ENCODE data around the gene ZNF180.
"Not testable (repeated sequence)": the region's sequence is repeated elsewhere in the genome, so short reads cannot be mapped to it uniquely, and the experiment has no call there.

Gene ZNF180

DNA sequence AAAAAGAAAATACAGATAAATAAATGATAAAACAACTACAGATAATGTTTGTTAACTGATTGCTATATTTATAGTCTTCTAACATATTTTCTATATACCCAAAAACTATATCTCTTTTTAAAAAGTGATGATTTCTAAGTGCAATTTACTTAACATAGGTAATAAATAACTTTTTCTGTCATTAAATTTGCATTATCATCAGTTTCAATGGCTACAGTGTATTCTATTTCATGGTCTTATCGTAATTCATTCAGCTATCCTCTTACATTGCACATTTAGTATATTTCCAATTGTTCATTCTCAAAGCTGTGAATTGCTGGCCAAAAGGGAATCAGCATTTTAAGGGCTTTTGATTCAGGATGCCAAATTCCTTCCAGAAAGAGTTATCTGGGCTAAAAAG, 3.6 kb downstream of the ZNF180 start:
- no peak for DNase-seq

GRCh38 chr19:44476559-44477408, 23.5 kb downstream of the ZNF180 start:
- DNase-seq, result no peak

DNA sequence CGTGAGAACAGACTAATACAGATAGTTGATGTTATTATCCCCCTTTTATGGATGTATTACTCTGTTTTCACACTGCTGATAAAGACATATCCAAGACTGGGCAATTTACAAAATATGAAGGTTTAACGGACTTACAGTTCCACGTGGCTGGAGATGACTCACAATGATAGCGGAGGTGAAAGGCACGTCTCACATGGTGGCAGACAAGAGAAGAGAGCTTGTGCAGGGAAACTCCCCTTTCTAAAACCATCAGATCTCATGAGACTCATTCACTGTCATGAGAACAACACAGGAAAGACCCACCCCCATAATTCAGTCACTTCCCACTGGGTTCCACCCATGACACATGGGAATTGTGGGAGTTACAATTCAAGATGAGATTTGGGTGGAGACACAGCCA, 31.6 kb downstream of the ZNF180 start:
- DNase-seq, result not testable (repeated sequence)

DNA sequence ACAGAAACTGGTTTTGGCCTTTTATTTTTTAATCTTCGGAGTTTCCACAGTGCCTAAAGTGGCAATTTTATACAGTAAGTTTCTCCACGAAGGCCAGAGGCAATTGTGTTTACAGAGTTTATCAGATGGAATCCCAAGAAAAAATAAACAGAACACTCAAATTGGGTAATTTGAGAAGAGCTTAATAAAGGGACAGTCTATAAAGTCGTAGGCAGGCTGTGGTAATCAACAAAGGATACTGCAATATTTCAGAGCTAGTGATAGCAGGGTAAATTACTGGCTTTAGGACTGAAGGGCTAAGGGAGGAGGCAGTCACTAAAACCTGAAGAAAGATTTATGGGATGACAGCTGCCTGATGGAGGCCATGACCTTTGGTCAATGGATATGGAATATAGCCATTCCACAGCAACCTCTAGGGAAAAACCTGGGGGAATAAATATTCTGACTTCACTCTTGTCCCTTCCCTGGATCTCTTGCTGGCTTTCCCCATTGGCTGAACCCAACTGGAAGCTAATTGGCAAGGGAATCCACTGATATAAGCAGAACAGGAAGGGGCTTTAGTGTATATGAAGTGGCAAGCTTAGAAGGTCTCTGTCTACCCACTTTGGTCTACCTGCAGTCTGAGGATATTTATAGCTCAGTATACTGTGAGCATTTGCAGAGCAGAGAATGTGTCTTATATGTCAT, 37.6 kb downstream of the ZNF180 start:
- DNase-seq, result not testable (repeated sequence)

- not testable (repeated sequence) for DNase-seq
Observed at GRCh38 chr19:44456016-44456415, 44.3 kb downstream of the ZNF180 start.

- DNase-seq, result no peak
Observed at GRCh38 chr19:44455100-44455499, 45.2 kb downstream of the ZNF180 start.

GRCh38 chr19:44452367-44452766, 48.0 kb downstream of the ZNF180 start:
- no peak for DNase-seq

DNA sequence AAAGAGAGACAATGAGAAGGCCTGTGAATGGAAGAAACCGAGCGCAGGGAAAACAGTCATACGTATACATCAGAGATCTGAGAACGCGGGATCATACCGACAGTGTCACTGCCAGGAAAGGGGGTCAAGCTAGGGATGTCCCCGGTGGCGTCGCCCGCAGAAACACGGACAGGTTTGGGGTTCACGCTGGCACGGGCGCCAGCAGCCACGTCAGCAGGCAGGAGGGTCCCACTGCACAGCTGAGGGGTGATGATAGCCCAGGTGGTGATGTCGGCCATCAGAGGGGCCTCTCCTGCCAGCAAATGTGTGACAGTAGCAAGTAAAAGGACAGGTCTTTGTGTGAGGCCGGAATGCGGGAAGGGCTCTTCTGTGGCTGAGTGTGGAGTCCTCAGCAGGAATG, 48.6 kb downstream of the ZNF180 start:
- DNase-seq, result no peak

DNA sequence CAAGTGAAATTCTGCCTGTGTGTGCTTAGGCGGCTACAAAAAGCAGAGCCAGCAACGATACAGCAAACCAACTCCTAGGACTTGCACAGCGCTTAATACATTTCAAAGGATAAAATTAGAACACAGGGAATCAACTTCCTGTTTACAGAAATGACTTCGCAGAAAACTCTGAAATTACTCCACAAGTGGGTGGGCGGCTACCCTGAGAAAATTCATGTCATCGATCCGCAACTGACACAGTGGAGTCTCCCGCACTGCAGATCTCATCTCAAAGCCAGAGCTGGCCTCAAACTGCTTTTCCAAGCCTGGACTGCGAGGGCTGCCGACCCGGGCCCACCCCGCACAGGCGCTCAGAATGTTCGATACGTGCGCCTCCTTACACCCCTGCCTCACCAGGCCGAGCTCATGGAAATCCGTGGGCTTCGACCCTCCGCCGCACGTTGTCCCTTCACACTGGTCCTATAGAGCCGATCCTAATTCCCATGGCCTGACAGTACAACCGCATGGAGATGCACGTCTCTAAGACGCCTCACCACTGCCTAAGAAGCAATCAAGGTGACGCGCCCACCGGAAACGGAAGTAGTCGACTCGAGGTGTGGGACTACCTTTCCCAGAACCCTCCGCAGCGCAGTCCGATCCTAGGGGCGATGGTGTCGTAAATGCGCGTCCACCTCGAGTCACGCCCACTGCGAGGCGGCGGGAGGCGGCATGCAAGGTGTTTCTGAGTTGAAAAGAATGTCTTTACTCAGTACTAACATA, 52.2 kb downstream of the ZNF180 start, which contains the start of gene ZNF229:
ZNF229 (minus strand) TSS at position 557 of the 759 bp plus-strand sequence. CDS start 5,625 bp downstream, outside the sequence.
- peak; percentile 83 for DNase-seq

DNA sequence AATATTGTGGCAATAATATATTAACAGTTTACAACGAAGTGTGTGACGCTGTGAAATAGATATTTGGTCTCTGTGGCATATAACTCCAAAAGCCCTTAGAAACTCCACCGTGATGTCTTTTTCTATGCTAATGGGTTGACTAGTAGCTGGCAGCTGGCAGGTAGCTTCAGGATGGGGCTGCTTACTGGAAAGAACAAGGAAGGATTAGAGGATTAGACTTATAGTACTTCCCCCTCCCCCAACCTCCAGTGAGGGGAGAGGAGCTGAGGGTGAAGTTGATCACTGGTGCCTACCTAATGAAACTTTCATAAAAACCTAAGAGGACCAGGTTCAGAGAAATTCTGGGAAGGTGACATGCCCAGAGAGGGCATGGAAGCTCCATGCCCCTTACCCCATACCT, 61.9 kb downstream of the ZNF180 start:
- no peak for DNase-seq

DNA sequence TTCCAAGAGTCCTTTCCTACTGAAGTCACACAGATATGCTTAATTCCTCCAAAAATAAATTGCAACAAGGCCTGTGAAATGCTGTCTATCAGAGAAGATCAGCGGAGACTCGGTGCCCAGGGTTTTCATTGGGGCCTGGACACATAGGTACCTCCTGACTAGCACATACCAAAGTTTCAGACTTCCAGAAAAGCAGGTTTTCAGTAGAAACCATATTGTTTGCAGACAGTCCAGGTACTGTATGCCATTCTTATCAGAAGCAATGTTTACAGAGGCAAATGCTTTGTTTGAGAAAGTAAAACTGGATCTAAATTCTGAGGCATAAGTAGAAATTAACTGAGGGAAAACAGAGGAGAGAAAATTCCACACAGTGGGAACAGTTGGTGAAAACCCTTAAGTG, 64.9 kb downstream of the ZNF180 start:
- no peak for DNase-seq

GRCh38 chr19:44430956-44431355, 69.4 kb downstream of the ZNF180 start:
- no peak for DNase-seq
